ENCODE data around the gene BAD. TPM values are rescaled to one million over a fixed set of nuclear protein-coding genes. Genes with fewer than 3 reads are reported as not detected.

BAD gene
- total and polyA plus RNA-seq, 10 donors, result 27.0 to 67.3 (median 40.4) TPM

- Histone ChIP-seq H3K27ac (peak overlapping the region in 6 of 8 donors; percentile 64 to 85 (median 78)), H3K36me3 (peaks cover 0 to 26% (median 16%) of the 10 kb centered on the region in 6 donors), H3K4me1 (peaks cover 9 to 75% (median 50%) of the 10 kb centered on the region in 6 donors), H3K27me3 (replicated peaks in 1 of 7) (no peaks in the 10 kb centered on the region), H3K4me3 (peak overlapping the region; percentile 62 to 96 (median 80)), H3K9me3 (no peaks in the 10 kb centered on the region)
- no peak for TF ChIP-seq POLR2A (IDR thresholded peaks at IDR 0.05)
- no peak for TF ChIP-seq POLR2AphosphoS5 (IDR thresholded peaks at IDR 0.05)
- TF ChIP-seq CTCF (IDR thresholded peaks at IDR 0.05 in 8 of 11, conservative IDR thresholded peaks at IDR 0.05 in 3 of 11), result no peak
- no peak for DNase-seq
- WGBS, 5 donors, result 0 to 4% (median 2%) methylated on average over 13 to 18 of the region's 18 CpGs
- intact Hi-C loops (cut with DNase I; ENCODE audit: low total_unique reads), result no loop called here
Measured at GRCh38 chr11:64251753-64252002, 32.8 kb downstream of the BAD start.

GRCh38 chr11:64251016-64251752 lies 33.3 kb downstream of the BAD start, which contains the start of gene PLCB3:
TSS of gene PLCB3 (plus strand) at chr11:64251530. CDS start at chr11:64251650, 120 bp downstream.
- intact Hi-C loops (cut with DNase I; ENCODE audit: low total_unique reads), result no loop called here
- H3K27me3 ChIP-seq (replicated peaks in 1 of 7), result no peaks in the 10 kb centered on the region
- peaks cover 9 to 77% (median 50%) of the 10 kb centered on the region in 6 donors for H3K4me1 ChIP-seq
- peak within 1 kb of the TSS in 6 of 8 donors; percentile 64 to 85 (median 78) for H3K27ac ChIP-seq
- TF ChIP-seq CTCF (IDR thresholded peaks at IDR 0.05 in 8 of 11, conservative IDR thresholded peaks at IDR 0.05 in 3 of 11) (peak; percentile 76 to 97 (median 90)), POLR2A (IDR thresholded peaks at IDR 0.05) (no peak), POLR2AphosphoS5 (IDR thresholded peaks at IDR 0.05) (peak; percentile 13 to 67 (median 62))
- 0 to 1% (median 1%) methylated on average over 9 to 75 of the region's 75 CpGs for WGBS, 5 donors
- H3K36me3 ChIP-seq, result peaks cover 0 to 21% (median 11%) of the 10 kb centered on the region in 6 donors
- no peaks in the 10 kb centered on the region for H3K9me3 ChIP-seq
- peak; percentile 92 for DNase-seq
- peak within 1 kb of the TSS; percentile 62 to 96 (median 80) for H3K4me3 ChIP-seq

GRCh38 chr11:64250415-64251015 lies 34.0 kb downstream of the BAD start:
- H3K36me3 ChIP-seq, result peaks cover 0 to 15% (median 5%) of the 10 kb centered on the region in 6 donors
- no peak for DNase-seq
- peaks cover 13 to 78% (median 55%) of the 10 kb centered on the region in 6 donors for H3K4me1 ChIP-seq
- H3K9me3 ChIP-seq, result no peaks in the 10 kb centered on the region
- intact Hi-C loops (cut with DNase I; ENCODE audit: low total_unique reads), result no loop called here
- peak overlapping the region in 3 of 8 donors; percentile 82 to 85 (median 82) for H3K27ac ChIP-seq
- peak overlapping the region in 7 of 8 donors; percentile 31 to 96 (median 80) for H3K4me3 ChIP-seq
- 12 to 30% (median 29%) methylated on average over 10 to 13 of the region's 13 CpGs for WGBS, 5 donors
- TF ChIP-seq POLR2AphosphoS5 (IDR thresholded peaks at IDR 0.05) (no peak), POLR2A (IDR thresholded peaks at IDR 0.05) (no peak), CTCF (IDR thresholded peaks at IDR 0.05 in 8 of 11, conservative IDR thresholded peaks at IDR 0.05 in 3 of 11) (no peak)
- no peaks in the 10 kb centered on the region for H3K27me3 ChIP-seq (replicated peaks in 1 of 7)

Measured in spleen (tissue), 11 donors.